ENCODE results near the gene SYTL3. TPM values are rescaled to one million over a fixed set of nuclear protein-coding genes. Genes with fewer than 3 reads are reported as not detected.
A peak's percentile ranks its signal among the peaks of the same experiment; 100 is the strongest.

The SYTL3 gene
- polyA plus RNA-seq, 1 donor (not counting 4 experiments of a cell fraction or from before 2014, with no cell fraction given) = 1.4 TPM

- TF ChIP-seq EZH2 (IDR thresholded peaks at IDR 0.05; ENCODE audit: low read length) = no peak
- TF ChIP-seq CTCF (optimal IDR thresholded peaks at IDR 0.05 in 1 of 3, IDR thresholded peaks at IDR 0.05 in 1 of 3, conservative IDR thresholded peaks at IDR 0.05 in 1 of 3; ENCODE audit: extremely low read depth in 1 of 3, insufficient read depth in 2 of 3, low read length in 3 of 3) = peak; percentile 32 to 41 (median 36)
- Histone ChIP-seq H3K9ac (ENCODE audit: control insufficient read depth, extremely low read depth, insufficient read depth, low read length) (peak overlapping the region; percentile 24), H2AFZ (ENCODE audit: control insufficient read depth, low read length) (no peak overlapping the region), H3K4me3 (ENCODE audit: control insufficient read depth in 2 of 3, extremely low read depth in 1 of 3, insufficient read depth in 2 of 3, low read depth in 1 of 3, low read length in 3 of 3) (no peak overlapping the region), H3K36me3 (ENCODE audit: control insufficient read depth in 2 of 2, extremely low read depth in 1 of 2, insufficient read depth in 2 of 2, low read length in 2 of 2) (peaks cover 13 to 46% of the 10 kb centered on the region in 2 experiments), H3K27me3 (ENCODE audit: control insufficient read depth, extremely low read depth, insufficient read depth, low read length) (no peaks in the 10 kb centered on the region), H3K9me3 (ENCODE audit: control insufficient read depth, low read depth, low read length) (no peaks in the 10 kb centered on the region), H3K9me1 (ENCODE audit: control insufficient read depth, extremely low read depth, insufficient read depth, low read length) (peaks cover 9% of the 10 kb centered on the region), H3K27ac (ENCODE audit: control insufficient read depth, insufficient read depth, low read length) (peak overlapping the region; percentile 62), H3K4me1 (ENCODE audit: control insufficient read depth, extremely low read depth, insufficient read depth, low read length) (peaks cover 74% of the 10 kb centered on the region), H4K20me1 (ENCODE audit: control insufficient read depth, extremely low read depth, insufficient read depth, low read length) (peaks cover 39% of the 10 kb centered on the region), H3K79me2 (ENCODE audit: control insufficient read depth, insufficient read depth, low read length) (peaks cover 97% of the 10 kb centered on the region), H3K4me2 (ENCODE audit: control insufficient read depth, extremely low read depth, insufficient read depth, low read depth, low read length) (peak overlapping the region; percentile 13)
- FAIRE-seq = no peak
- DNase-seq (ENCODE audit: low read depth, low spot score) = no peak
- dilution Hi-C loops (cut with MboI; ENCODE audit: extremely low pct_ligation_motif_present, low sequenced_read_pairs) = no loop called here
Observed at GRCh38 chr6:158808442-158808833, 158.6 kb downstream of the SYTL3 start.

- H3K4me3 ChIP-seq (ENCODE audit: control insufficient read depth in 2 of 3, extremely low read depth in 1 of 3, insufficient read depth in 2 of 3, low read depth in 1 of 3, low read length in 3 of 3) = no peak overlapping the region
- DNase-seq (ENCODE audit: low read depth, low spot score) (no peak), FAIRE-seq (no peak)
- H3K4me1 ChIP-seq (ENCODE audit: control insufficient read depth, extremely low read depth, insufficient read depth, low read length) = peaks cover 75% of the 10 kb centered on the region
- peaks cover 98% of the 10 kb centered on the region for H3K79me2 ChIP-seq (ENCODE audit: control insufficient read depth, insufficient read depth, low read length)
- H4K20me1 ChIP-seq (ENCODE audit: control insufficient read depth, extremely low read depth, insufficient read depth, low read length) = peaks cover 41% of the 10 kb centered on the region
- H2AFZ ChIP-seq (ENCODE audit: control insufficient read depth, low read length) = no peak overlapping the region
- peak overlapping the region; percentile 24 for H3K9ac ChIP-seq (ENCODE audit: control insufficient read depth, extremely low read depth, insufficient read depth, low read length)
- H3K9me3 ChIP-seq (ENCODE audit: control insufficient read depth, low read depth, low read length) = no peaks in the 10 kb centered on the region
- dilution Hi-C loops (cut with MboI; ENCODE audit: extremely low pct_ligation_motif_present, low sequenced_read_pairs) = no loop called here
- H3K27ac ChIP-seq (ENCODE audit: control insufficient read depth, insufficient read depth, low read length) = peak overlapping the region; percentile 62
- H3K4me2 ChIP-seq (ENCODE audit: control insufficient read depth, extremely low read depth, insufficient read depth, low read depth, low read length) = peak overlapping the region; percentile 13
- peaks cover 4% of the 10 kb centered on the region for H3K9me1 ChIP-seq (ENCODE audit: control insufficient read depth, extremely low read depth, insufficient read depth, low read length)
- peaks cover 15 to 48% of the 10 kb centered on the region in 2 experiments for H3K36me3 ChIP-seq (ENCODE audit: control insufficient read depth in 2 of 2, extremely low read depth in 1 of 2, insufficient read depth in 2 of 2, low read length in 2 of 2)
- TF ChIP-seq EZH2 (IDR thresholded peaks at IDR 0.05; ENCODE audit: low read length) (no peak), CTCF (optimal IDR thresholded peaks at IDR 0.05 in 1 of 3, IDR thresholded peaks at IDR 0.05 in 1 of 3, conservative IDR thresholded peaks at IDR 0.05 in 1 of 3; ENCODE audit: extremely low read depth in 1 of 3, insufficient read depth in 2 of 3, low read length in 3 of 3) (no peak)
- H3K27me3 ChIP-seq (ENCODE audit: control insufficient read depth, extremely low read depth, insufficient read depth, low read length) = no peaks in the 10 kb centered on the region
Observed at GRCh38 chr6:158808941-158809678, 159.3 kb downstream of the SYTL3 start.

Measured in keratinocyte (primary cell).